OCI-LY7 (cell line): ENCODE measurements around the gene IRF8.

ENCODE experiments used
- EZH2phosphoT487 ChIP-seq: fragments of 200-600 bp; sonication (generic); IDR thresholded peaks from 2 replicates; pipeline ENCODE4 v1.6.1; 2018; ENCODE audit warnings: low read depth, borderline replicate concordance, mild to moderate bottlenecking, mixed run types, antibody characterized with exemption, low read length, moderate library complexity, mixed read lengths
- TF ChIP-seq, protein P1 (sequence below): fragments of 200-600 bp; sonication (generic); conservative IDR thresholded peaks from 2 replicates; pipeline ENCODE4 v1.5.1; 2014; ENCODE audit warnings: mild to moderate bottlenecking, antibody characterized with exemption, low read length, moderate library complexity, mixed read lengths

GRCh38 chr16:85899444-85899843, 482 bp downstream of the IRF8 start:
- TF ChIP-seq, protein P1, sequence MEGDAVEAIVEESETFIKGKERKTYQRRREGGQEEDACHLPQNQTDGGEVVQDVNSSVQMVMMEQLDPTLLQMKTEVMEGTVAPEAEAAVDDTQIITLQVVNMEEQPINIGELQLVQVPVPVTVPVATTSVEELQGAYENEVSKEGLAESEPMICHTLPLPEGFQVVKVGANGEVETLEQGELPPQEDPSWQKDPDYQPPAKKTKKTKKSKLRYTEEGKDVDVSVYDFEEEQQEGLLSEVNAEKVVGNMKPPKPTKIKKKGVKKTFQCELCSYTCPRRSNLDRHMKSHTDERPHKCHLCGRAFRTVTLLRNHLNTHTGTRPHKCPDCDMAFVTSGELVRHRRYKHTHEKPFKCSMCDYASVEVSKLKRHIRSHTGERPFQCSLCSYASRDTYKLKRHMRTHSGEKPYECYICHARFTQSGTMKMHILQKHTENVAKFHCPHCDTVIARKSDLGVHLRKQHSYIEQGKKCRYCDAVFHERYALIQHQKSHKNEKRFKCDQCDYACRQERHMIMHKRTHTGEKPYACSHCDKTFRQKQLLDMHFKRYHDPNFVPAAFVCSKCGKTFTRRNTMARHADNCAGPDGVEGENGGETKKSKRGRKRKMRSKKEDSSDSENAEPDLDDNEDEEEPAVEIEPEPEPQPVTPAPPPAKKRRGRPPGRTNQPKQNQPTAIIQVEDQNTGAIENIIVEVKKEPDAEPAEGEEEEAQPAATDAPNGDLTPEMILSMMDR = no peak
- TF ChIP-seq EZH2phosphoT487 = no peak
